Fibroblast of the aortic adventitia (primary cell): Measurements from ENCODE around the gene PCNX2. TPM values are rescaled to one million over a fixed set of nuclear protein-coding genes. Genes with fewer than 3 reads are reported as not detected.
"Not testable (repeated sequence)": the region's sequence is repeated elsewhere in the genome, so short reads cannot be mapped to it uniquely, and the experiment has no call there.

Experiments
- DNase-seq: peaks from one replicate; pipeline ENCODE4 v3.0.0-alpha.2; 2010; ENCODE audit warnings: low read depth
- H3K4me3 ChIP-seq: 2 replicates; pipeline ENCODE4 v1.5.1; 2011; ENCODE audit warnings: low read depth, mild to moderate bottlenecking, control low read depth, low read length, moderate library complexity
- CTCF ChIP-seq: IDR thresholded peaks from 2 replicates; pipeline ENCODE4 v1.5.1; 2011; ENCODE audit warnings: mild to moderate bottlenecking, low read length, control low read depth, inconsistent platforms; ENCODE audit not compliant: insufficient read depth
- total RNA-seq: library from RNA; depleted of rRNA; stranded (reverse); fragments of >200 nt; gene quantifications from 2 replicates; pipeline ENCODE4 v1.2.3, GENCODE V29; 2012; ENCODE audit warnings: low replicate concordance

The PCNX2 gene
- total RNA-seq, 1 donor: 70.7 TPM

- DNase-seq: no peak
- TF ChIP-seq CTCF: no peak
Measured at GRCh38 chr1:233132445-233132844, 163.1 kb downstream of the PCNX2 start.

GRCh38 chr1:233129031-233129430 is 166.5 kb downstream of the PCNX2 start:
- DNase-seq, H3K4me3 ChIP-seq: not testable (repeated sequence)

More at GRCh38 chr1:233132445-233132844, 163.1 kb downstream of the PCNX2 start:
- no peak overlapping the region for H3K4me3 ChIP-seq

GRCh38 chr1:233127157-233127556 is 168.4 kb downstream of the PCNX2 start:
- no peak overlapping the region for H3K4me3 ChIP-seq
- DNase-seq: no peak
- no peak for TF ChIP-seq CTCF

GRCh38 chr1:233122779-233123178 is 172.7 kb downstream of the PCNX2 start:
- no peak for TF ChIP-seq CTCF
- no peak overlapping the region for H3K4me3 ChIP-seq
- no peak for DNase-seq

GRCh38 chr1:233121947-233122559 is 173.5 kb downstream of the PCNX2 start:
- no peak for TF ChIP-seq CTCF
- no peak overlapping the region for H3K4me3 ChIP-seq
- DNase-seq: peak; percentile 57

GRCh38 chr1:233114860-233115259 is 180.7 kb downstream of the PCNX2 start:
- H3K4me3 ChIP-seq: no peak overlapping the region
- DNase-seq: no peak
- no peak for TF ChIP-seq CTCF

GRCh38 chr1:233114159-233114558 is 181.4 kb downstream of the PCNX2 start:
- peak; percentile 66 for DNase-seq
- TF ChIP-seq CTCF: no peak
- H3K4me3 ChIP-seq: no peak overlapping the region
